Stimulated activated naive B cell treated with anti-CD40 and anti-IgM and Interleukin-4, amounts not matched to agents 10 μg/mL and 1 μg/mL and 100 μg/mL, for 72 hours (primary cell): ENCODE measurements around the gene CKB.

Source experiments
- ATAC-seq, 2 donors: fragments of 150-1000 bp; cut with Tn5 transposase; replicated peaks; 2 replicates each; pipeline ENCODE4 v1.10.0; 2021; ENCODE audit warnings: moderate library complexity in 1 of 2
- DNase-seq: peaks from one replicate; pipeline ENCODE4 v3.0.0; 2021
- H3K27ac Mint-ChIP-seq: one replicate; pipeline ENCODE4 v1.8.0; 2022; ENCODE audit warnings: mild to moderate bottlenecking, mixed read lengths
- H3K27me3 Mint-ChIP-seq, 2 donors: one replicate each; pipeline ENCODE4 v1.8.0; 2022; ENCODE audit warnings: mixed read lengths in 2 of 2
- H3K36me3 Mint-ChIP-seq, 2 donors: one replicate each; pipeline ENCODE4 v1.8.0; 2022; ENCODE audit warnings: mixed read lengths in 2 of 2, mild to moderate bottlenecking in 1 of 2
- H3K4me1 Mint-ChIP-seq, 2 donors: one replicate each; pipeline ENCODE4 v1.8.0; 2022; ENCODE audit warnings: mixed read lengths in 2 of 2, mild to moderate bottlenecking in 1 of 2
- H3K4me3 Mint-ChIP-seq, 2 donors: one replicate each; pipeline ENCODE4 v1.8.0; 2022; ENCODE audit warnings: mild to moderate bottlenecking in 2 of 2, mixed read lengths in 2 of 2, moderate library complexity in 1 of 2
- H3K9me3 Mint-ChIP-seq, 2 donors: one replicate each; pipeline ENCODE4 v1.8.0; 2022; ENCODE audit warnings: mixed read lengths in 2 of 2, mild to moderate bottlenecking in 1 of 2

The CKB gene

DNA sequence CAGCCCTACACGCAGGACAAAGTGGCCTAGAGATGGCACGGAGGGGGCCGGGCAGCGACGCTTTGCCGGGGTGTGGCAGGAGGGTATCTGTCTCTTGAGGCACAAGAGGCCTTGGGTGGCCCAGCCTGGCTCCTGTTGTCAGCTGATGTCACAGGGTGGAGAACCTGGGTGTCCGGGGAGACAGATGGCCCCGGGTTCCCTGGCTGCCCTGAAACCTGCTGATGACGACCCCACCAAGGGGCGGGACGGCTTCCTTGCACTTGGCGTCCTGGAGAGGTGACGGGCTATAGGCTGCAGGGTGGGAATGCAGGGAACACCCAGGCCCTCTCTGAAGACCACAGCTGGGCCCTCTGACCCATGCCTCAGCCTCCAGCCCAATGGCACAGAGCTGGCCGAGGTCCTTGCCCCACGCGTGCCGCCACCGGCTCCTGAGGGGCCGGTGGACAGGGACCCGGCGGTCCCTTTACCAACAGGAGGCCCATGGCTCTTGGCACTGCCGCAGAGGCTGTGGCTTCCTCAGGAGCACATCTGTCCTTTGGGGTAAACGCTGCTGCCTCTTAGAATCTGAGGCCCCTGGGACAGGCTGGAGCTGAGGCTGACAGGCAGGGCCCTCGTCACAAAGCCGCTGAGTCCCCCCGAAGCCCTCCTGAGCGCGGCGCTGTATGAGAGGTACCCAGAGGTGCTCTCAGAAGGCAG, 22.7 kb upstream of the CKB start:
- DNase-seq (no peak), ATAC-seq (no peak)
- Mint-ChIP-seq H3K4me1 (peaks cover 2 to 5% of the 10 kb centered on the region in 2 donors), H3K36me3 (peaks cover 0 to 2% of the 10 kb centered on the region in 2 donors), H3K27ac (no peak overlapping the region), H3K4me3 (no peak overlapping the region), H3K9me3 (no peaks in the 10 kb centered on the region), H3K27me3 (peaks cover 7 to 12% of the 10 kb centered on the region in 2 donors)

DNA sequence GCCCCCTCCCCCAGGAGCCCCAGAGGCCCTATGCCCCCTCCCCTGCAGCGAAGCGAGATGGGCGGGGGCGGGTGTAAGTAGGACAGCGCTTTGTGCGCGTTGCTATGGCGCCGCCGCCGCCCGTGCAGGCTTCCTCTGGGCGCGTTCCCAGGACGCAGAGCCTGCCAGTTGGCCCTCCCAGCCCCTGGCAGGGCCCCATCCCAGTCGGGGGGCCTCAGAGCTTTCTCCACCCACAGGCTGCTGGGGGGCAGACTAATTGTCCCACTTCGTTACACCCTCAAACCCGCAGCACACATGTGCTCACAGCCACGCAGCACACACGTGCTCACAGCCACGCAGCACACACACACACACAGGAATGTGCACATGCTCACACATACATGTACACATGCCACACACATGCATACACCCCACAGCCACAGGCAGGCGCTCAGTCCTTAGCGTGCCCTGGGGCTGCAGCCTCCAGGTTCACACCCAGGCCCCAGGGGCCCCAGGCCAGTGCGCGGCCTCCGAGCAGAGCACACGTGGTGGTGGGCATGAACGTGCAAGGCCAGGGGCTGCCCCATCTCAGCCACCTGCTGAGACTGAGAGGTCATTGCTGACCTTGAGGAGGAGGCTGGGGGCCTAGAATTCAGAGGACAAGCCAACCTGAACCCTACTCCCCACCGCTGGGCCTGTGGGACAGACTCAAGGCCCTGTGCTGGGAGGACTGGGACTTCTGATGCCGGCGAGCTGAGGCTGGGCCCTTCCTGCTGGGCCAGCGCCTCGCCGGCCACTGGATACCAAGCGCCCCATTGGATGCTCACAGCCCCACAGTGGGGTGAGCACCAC, 22.0 kb upstream of the CKB start:
- Mint-ChIP-seq H3K27ac (no peak overlapping the region), H3K36me3 (peaks cover 0 to 2% of the 10 kb centered on the region in 2 donors), H3K27me3 (peaks cover 7 to 14% of the 10 kb centered on the region in 2 donors), H3K9me3 (no peaks in the 10 kb centered on the region), H3K4me1 (peaks cover 2 to 5% of the 10 kb centered on the region in 2 donors), H3K4me3 (no peak overlapping the region)
- DNase-seq = no peak
- no peak for ATAC-seq

GRCh38 chr14:103543721-103544387, 21.2 kb upstream of the CKB start:
- H3K36me3 Mint-ChIP-seq = peaks cover 0 to 2% of the 10 kb centered on the region in 2 donors
- ATAC-seq (no peak), DNase-seq (no peak)
- H3K27me3 Mint-ChIP-seq = peaks cover 11 to 14% of the 10 kb centered on the region in 2 donors
- H3K27ac Mint-ChIP-seq = no peak overlapping the region
- H3K4me1 Mint-ChIP-seq = peaks cover 5 to 8% of the 10 kb centered on the region in 2 donors
- H3K4me3 Mint-ChIP-seq = no peak overlapping the region
- no peaks in the 10 kb centered on the region for H3K9me3 Mint-ChIP-seq

DNA sequence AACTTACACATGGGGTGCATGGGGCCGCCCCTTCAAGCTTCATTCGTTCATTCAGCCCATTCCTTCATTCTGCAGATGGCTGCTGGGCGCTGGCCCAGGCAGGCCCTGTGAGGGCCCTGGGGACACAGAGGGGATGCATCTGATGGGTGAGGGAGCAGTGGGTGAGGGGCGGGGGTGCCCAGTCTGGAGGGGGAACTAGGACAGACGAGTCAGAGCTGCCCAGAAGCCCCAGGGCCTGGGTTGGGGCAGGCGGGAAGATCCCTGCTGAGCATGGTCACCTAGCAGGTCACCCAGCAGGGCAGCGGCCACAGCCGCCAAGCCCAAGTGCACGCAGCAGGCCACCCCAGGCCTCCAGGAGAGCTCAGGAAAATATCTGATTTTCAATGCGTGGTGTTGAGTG, 20.5 kb upstream of the CKB start:
- DNase-seq (no peak), ATAC-seq (no peak)
- H3K27ac Mint-ChIP-seq = no peak overlapping the region
- H3K4me3 Mint-ChIP-seq = no peak overlapping the region
- no peaks in the 10 kb centered on the region for H3K36me3 Mint-ChIP-seq
- H3K4me1 Mint-ChIP-seq = peaks cover 5 to 8% of the 10 kb centered on the region in 2 donors
- no peaks in the 10 kb centered on the region for H3K9me3 Mint-ChIP-seq
- peaks cover 11 to 14% of the 10 kb centered on the region in 2 donors for H3K27me3 Mint-ChIP-seq

DNA sequence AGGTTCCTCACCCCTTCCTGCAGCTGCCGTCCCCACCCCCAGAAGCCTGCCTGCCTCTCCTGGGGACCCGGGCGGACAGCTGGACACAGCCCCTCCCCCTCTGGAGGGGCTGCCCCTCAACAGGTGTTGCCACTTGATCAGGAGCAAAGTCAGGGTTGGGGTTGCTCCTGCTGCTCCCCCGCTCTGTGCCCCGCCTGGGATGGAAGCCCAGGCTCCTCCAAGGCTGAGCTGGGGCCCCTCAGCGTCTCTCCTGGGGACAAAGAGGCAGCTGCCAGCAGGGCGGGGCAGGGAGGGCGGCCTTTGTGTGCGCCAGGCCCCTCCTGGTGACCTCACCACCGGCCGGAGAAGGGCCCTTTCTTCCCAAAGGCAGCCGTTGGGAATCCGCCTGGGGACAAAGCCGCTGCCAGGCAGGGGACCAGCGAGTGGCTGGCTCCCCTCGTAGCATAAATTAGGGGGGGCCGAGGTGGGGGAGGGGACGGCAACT, 20.0 kb upstream of the CKB start:
- Mint-ChIP-seq H3K4me3 (no peak overlapping the region), H3K27ac (no peak overlapping the region), H3K9me3 (no peaks in the 10 kb centered on the region), H3K36me3 (peaks cover 0 to 2% of the 10 kb centered on the region in 2 donors), H3K4me1 (peaks cover 6 to 8% of the 10 kb centered on the region in 2 donors), H3K27me3 (peaks cover 11 to 14% of the 10 kb centered on the region in 2 donors)
- ATAC-seq (no peak), DNase-seq (no peak)

- Mint-ChIP-seq H3K4me3 (no peak overlapping the region), H3K27me3 (peaks cover 11 to 14% of the 10 kb centered on the region in 2 donors), H3K27ac (peak overlapping the region; percentile 73), H3K4me1 (peaks cover 7 to 8% of the 10 kb centered on the region in 2 donors), H3K36me3 (peaks cover 0 to 5% of the 10 kb centered on the region in 2 donors), H3K9me3 (no peaks in the 10 kb centered on the region)
- DNase-seq (no peak), ATAC-seq (peak in 1 of 2 donors; percentile 1)
These were observed 19.3 kb upstream of the CKB start for GRCh38 chr14:103541709-103542604.

GRCh38 chr14:103540821-103541708, 18.4 kb upstream of the CKB start:
- Mint-ChIP-seq H3K27me3 (peaks cover 11 to 14% of the 10 kb centered on the region in 2 donors), H3K27ac (no peak overlapping the region), H3K9me3 (no peaks in the 10 kb centered on the region), H3K4me1 (peaks cover 4 to 7% of the 10 kb centered on the region in 2 donors), H3K36me3 (peaks cover 0 to 8% of the 10 kb centered on the region in 2 donors), H3K4me3 (no peak overlapping the region)
- ATAC-seq (peak in 1 of 2 donors; percentile 8), DNase-seq (no peak)

- peaks cover 4 to 7% of the 10 kb centered on the region in 2 donors for H3K4me1 Mint-ChIP-seq
- H3K27ac Mint-ChIP-seq = peak overlapping the region; percentile 20
- peaks cover 11 to 14% of the 10 kb centered on the region in 2 donors for H3K27me3 Mint-ChIP-seq
- no peak overlapping the region for H3K4me3 Mint-ChIP-seq
- ATAC-seq (peak in 1 of 2 donors; percentile 36), DNase-seq (no peak)
- no peaks in the 10 kb centered on the region for H3K9me3 Mint-ChIP-seq
- peaks cover 0 to 11% of the 10 kb centered on the region in 2 donors for H3K36me3 Mint-ChIP-seq
These were observed 16.6 kb upstream of the CKB start for GRCh38 chr14:103539056-103539825.

GRCh38 chr14:103538291-103539055, 15.8 kb upstream of the CKB start:
- H3K27ac Mint-ChIP-seq = peak overlapping the region; percentile 37
- peaks cover 11 to 14% of the 10 kb centered on the region in 2 donors for H3K27me3 Mint-ChIP-seq
- no peaks in the 10 kb centered on the region for H3K9me3 Mint-ChIP-seq
- peaks cover 4 to 7% of the 10 kb centered on the region in 2 donors for H3K4me1 Mint-ChIP-seq
- no peak overlapping the region for H3K4me3 Mint-ChIP-seq
- ATAC-seq (peak in 1 of 2 donors; percentile 7), DNase-seq (no peak)
- peaks cover 0 to 11% of the 10 kb centered on the region in 2 donors for H3K36me3 Mint-ChIP-seq

GRCh38 chr14:103537175-103537990, 14.8 kb upstream of the CKB start:
- Mint-ChIP-seq H3K27ac (no peak overlapping the region), H3K4me1 (peaks cover 4 to 7% of the 10 kb centered on the region in 2 donors), H3K9me3 (no peaks in the 10 kb centered on the region), H3K27me3 (peaks cover 11 to 14% of the 10 kb centered on the region in 2 donors), H3K36me3 (peaks cover 4 to 11% of the 10 kb centered on the region in 2 donors), H3K4me3 (no peak overlapping the region)
- DNase-seq (no peak), ATAC-seq (no peak)

DNA sequence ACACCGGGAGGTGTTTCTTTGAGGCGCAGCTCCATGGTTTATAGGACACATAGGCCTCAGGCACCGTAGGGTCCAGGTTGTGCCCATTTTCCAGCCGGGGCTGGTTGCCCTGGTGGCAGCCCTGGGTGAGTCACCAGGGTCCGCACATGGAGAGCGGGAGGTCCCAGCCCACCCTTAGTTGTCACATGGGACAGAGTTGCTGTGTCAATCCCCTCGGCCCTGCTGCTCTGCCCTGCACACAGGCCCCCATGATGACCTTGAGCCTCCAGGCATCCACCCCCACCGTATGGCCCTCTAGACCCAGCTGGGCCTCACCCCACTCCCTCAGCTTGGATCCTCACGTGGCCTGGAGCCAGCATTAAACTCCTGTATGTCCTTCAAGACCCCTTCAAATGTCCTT, 14.1 kb upstream of the CKB start:
- peak overlapping the region; percentile 6 for H3K27ac Mint-ChIP-seq
- ATAC-seq (no peak), DNase-seq (no peak)
- no peak overlapping the region for H3K4me3 Mint-ChIP-seq
- peaks cover 8% of the 10 kb centered on the region in 2 donors for H3K4me1 Mint-ChIP-seq
- H3K36me3 Mint-ChIP-seq = peaks cover 7 to 12% of the 10 kb centered on the region in 2 donors
- H3K27me3 Mint-ChIP-seq = peaks cover 8% of the 10 kb centered on the region in 2 donors
- H3K9me3 Mint-ChIP-seq = no peaks in the 10 kb centered on the region
